ENCODE measurements around the gene CHRD.

- TF ChIP-seq CTCF (IDR thresholded peaks at IDR 0.05; ENCODE audit: low read depth, low read length, poor library complexity, severe bottlenecking) (no peak), EZH2phosphoT487 (IDR thresholded peaks at IDR 0.05; ENCODE audit: borderline replicate concordance, low read length) (no peak)
Measured at GRCh38 chr3:184341925-184342324, 37.9 kb upstream of the CHRD start.

Measured in DOHH2 (cell line).